MM.1S (cell line): ENCODE results near the gene FCER1G.
A peak's percentile ranks its signal among the peaks of the same experiment; 100 is the strongest.

Experiments
- DNase-seq: peaks from one replicate; pipeline ENCODE4 v3.0.0-alpha.2; 2015
- H2AFZ ChIP-seq: fragments of 300-600 bp; sonication (generic); 2 replicates; pipeline ENCODE4 v1.6.0; 2016; ENCODE audit warnings: antibody characterized with exemption, low read length
- H3F3A ChIP-seq: fragments of 300-600 bp; sonication (generic); 2 replicates; pipeline ENCODE4 v1.6.1; 2016; ENCODE audit warnings: mild to moderate bottlenecking, antibody characterized with exemption, low read length, moderate library complexity, mixed read lengths; ENCODE audit not compliant: insufficient read depth
- H3K27ac ChIP-seq: fragments of 300-600 bp; sonication (generic); 2 replicates; pipeline ENCODE4 v1.5.1; 2016; ENCODE audit warnings: mild to moderate bottlenecking, low read length
- H3K27me3 ChIP-seq: fragments of 300-600 bp; sonication (generic); replicated peaks from 2 replicates; pipeline ENCODE4 v1.6.0; 2016; ENCODE audit warnings: low read length; ENCODE audit not compliant: insufficient read depth
- H3K36me3 ChIP-seq: fragments of 300-600 bp; sonication (generic); replicated peaks from 2 replicates; pipeline ENCODE4 v1.6.1; 2016; ENCODE audit warnings: mild to moderate bottlenecking, low read length, mixed read lengths; ENCODE audit not compliant: insufficient read depth
- H3K4me1 ChIP-seq: fragments of 300-600 bp; sonication (generic); 2 replicates; pipeline ENCODE4 v1.6.1; 2016; ENCODE audit warnings: low read length, mixed read lengths
- H3K4me2 ChIP-seq: fragments of 300-600 bp; sonication (generic); 2 replicates; pipeline ENCODE4 v1.6.0; 2016; ENCODE audit warnings: low read depth, low read length
- H3K4me3 ChIP-seq: fragments of 300-600 bp; sonication (generic); 2 replicates; pipeline ENCODE4 v1.5.1; 2016; ENCODE audit warnings: low read length, mixed read lengths
- H3K79me2 ChIP-seq: fragments of 300-600 bp; sonication (generic); 2 replicates; pipeline ENCODE4 v1.6.1; 2016; ENCODE audit warnings: mixed run types, low read length, mixed read lengths
- H3K9ac ChIP-seq: fragments of 300-600 bp; sonication (generic); 2 replicates; pipeline ENCODE4 v1.6.1; 2016; ENCODE audit warnings: low read length, mixed read lengths
- H3K9me2 ChIP-seq: fragments of 300-600 bp; sonication (generic); replicated peaks from 2 replicates; pipeline ENCODE4 v1.6.1; 2016; ENCODE audit warnings: mild to moderate bottlenecking, low read length, mixed read lengths; ENCODE audit not compliant: insufficient read depth
- H3K9me3 ChIP-seq: fragments of 300-600 bp; sonication (generic); replicated peaks from 2 replicates; pipeline ENCODE4 v1.6.1; 2016; ENCODE audit warnings: mild to moderate bottlenecking, low read length, mixed read lengths; ENCODE audit not compliant: insufficient read depth
- H4K20me1 ChIP-seq: fragments of 300-600 bp; sonication (generic); 2 replicates; pipeline ENCODE4 v1.6.1; 2016; ENCODE audit warnings: mild to moderate bottlenecking, low read length, moderate library complexity, mixed read lengths; ENCODE audit not compliant: insufficient read depth
- EZH2 ChIP-seq: fragments of 300-600 bp; sonication (generic); optimal IDR thresholded peaks from 2 replicates; pipeline ENCODE3; 2017; ENCODE audit warnings: low read depth, mild to moderate bottlenecking, antibody characterized with exemption, low read length, mixed read lengths
- EZH2phosphoT487 ChIP-seq: fragments of 300-600 bp; sonication (generic); IDR thresholded peaks from 2 replicates; pipeline ENCODE4 v1.6.1; 2018; ENCODE audit warnings: antibody characterized with exemption, low read length
- TF ChIP-seq, protein P1 (sequence below): fragments of 300-600 bp; sonication (generic); IDR thresholded peaks from 2 replicates; pipeline ENCODE4 v1.5.1; 2016; ENCODE audit warnings: antibody characterized with exemption, low read length, mixed read lengths

FCER1G gene

DNA sequence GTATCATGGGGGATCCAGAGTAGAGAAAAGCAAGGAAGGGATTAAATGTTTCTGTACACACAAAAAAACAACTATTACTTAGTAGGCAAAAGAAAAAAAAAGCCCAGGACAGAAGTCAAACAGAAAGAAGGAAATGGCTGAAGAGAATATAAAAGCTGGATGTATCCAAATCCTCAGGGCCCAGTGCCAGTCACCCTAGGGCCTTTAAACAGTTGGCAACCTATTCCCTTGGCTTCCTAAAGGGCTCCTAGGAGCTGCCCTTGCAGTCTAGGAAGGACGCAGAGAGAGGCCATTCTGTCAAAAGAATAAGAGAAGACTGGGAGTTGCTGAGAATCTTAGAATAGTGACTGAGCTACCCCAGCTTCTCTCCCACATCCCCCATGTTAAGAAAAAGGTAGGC, 42.7 kb upstream of the FCER1G start:
- peaks cover 30% of the 10 kb centered on the region for H3K4me1 ChIP-seq
- no peak overlapping the region for H2AFZ ChIP-seq
- 0 out of 2 replicates have a peak, but pooled peaks cover 6% of the 10 kb centered on the region for H4K20me1 ChIP-seq
- no peak overlapping the region for H3K4me3 ChIP-seq
- peaks cover 47% of the 10 kb centered on the region for H3F3A ChIP-seq
- no peak overlapping the region for H3K27ac ChIP-seq
- TF ChIP-seq EZH2phosphoT487, result no peak
- TF ChIP-seq, protein P1, sequence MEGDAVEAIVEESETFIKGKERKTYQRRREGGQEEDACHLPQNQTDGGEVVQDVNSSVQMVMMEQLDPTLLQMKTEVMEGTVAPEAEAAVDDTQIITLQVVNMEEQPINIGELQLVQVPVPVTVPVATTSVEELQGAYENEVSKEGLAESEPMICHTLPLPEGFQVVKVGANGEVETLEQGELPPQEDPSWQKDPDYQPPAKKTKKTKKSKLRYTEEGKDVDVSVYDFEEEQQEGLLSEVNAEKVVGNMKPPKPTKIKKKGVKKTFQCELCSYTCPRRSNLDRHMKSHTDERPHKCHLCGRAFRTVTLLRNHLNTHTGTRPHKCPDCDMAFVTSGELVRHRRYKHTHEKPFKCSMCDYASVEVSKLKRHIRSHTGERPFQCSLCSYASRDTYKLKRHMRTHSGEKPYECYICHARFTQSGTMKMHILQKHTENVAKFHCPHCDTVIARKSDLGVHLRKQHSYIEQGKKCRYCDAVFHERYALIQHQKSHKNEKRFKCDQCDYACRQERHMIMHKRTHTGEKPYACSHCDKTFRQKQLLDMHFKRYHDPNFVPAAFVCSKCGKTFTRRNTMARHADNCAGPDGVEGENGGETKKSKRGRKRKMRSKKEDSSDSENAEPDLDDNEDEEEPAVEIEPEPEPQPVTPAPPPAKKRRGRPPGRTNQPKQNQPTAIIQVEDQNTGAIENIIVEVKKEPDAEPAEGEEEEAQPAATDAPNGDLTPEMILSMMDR, result no peak
- no peak for TF ChIP-seq EZH2
- H3K9me3 ChIP-seq, result no peaks in the 10 kb centered on the region
- H3K4me2 ChIP-seq, result no peak overlapping the region
- H3K9ac ChIP-seq, result no peak overlapping the region
- H3K79me2 ChIP-seq, result peaks cover 61% of the 10 kb centered on the region
- H3K9me2 ChIP-seq, result no peaks in the 10 kb centered on the region
- H3K27me3 ChIP-seq, result no peaks in the 10 kb centered on the region
- no peak for DNase-seq
- peaks cover 43% of the 10 kb centered on the region for H3K36me3 ChIP-seq

DNA sequence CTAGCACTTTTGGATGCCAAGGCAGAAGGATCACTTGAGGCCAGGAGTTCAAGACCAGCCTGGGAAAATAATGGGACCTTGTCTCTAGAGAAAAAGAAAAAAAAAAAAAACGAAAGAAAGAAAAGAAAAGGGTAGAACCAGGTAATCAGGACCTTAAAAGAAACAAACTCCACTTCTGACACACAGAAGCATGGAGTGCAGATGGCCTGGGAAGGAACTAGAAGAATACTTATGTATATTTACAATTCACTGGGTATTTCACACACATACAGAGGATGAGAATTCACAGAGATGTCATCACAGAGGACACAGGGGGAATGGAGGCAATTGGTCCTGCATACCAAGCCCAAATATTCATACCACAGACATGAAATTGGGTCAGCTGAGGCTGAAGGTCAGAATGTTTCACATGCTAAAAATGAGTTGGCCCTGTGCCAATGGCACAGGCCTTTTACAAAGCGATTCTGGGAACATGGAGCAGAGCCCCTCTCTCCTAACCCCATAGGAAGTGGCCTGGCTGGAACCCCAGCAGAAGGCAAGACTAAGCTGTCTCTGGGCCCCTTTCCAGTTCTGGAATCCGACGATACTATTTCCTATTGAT, 42.2 kb upstream of the FCER1G start:
- H3K27me3 ChIP-seq, result no peaks in the 10 kb centered on the region
- peaks cover 43% of the 10 kb centered on the region for H3K36me3 ChIP-seq

DNA sequence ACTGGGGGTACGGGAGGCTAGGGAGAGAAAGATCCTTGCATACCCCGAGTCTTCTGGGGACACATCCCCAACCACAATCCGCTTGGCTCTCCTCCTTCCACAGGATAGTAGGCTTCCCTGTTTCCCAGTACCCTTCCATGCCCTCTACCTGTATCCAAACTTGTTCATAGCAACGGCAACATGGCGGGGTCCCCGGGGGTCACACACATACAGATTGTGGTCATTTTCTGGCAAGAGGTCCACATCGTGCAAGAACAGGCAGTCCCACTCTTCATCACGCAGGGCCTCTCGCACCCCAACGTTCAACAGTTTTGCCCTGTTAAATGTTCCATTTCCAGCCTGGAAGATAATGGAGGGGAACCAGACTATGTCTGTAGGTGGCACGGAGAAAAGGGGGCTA, 41.4 kb upstream of the FCER1G start:
- DNase-seq, result no peak
- H3K9me2 ChIP-seq, result no peaks in the 10 kb centered on the region
- no peak overlapping the region for H2AFZ ChIP-seq
- peak overlapping the region; percentile 11; the same call in 1 of the 2 replicates for H3K4me2 ChIP-seq
- 0 out of 2 replicates have a peak, but pooled peaks cover 6% of the 10 kb centered on the region for H4K20me1 ChIP-seq
- no peak overlapping the region for H3K9ac ChIP-seq
- H3K4me3 ChIP-seq, result no peak overlapping the region
- H3F3A ChIP-seq, result peaks cover 53% of the 10 kb centered on the region
- TF ChIP-seq EZH2 (no peak), EZH2phosphoT487 (no peak)
- TF ChIP-seq, protein P1, result no peak
- H3K79me2 ChIP-seq, result peaks cover 62% of the 10 kb centered on the region
- no peaks in the 10 kb centered on the region for H3K9me3 ChIP-seq
- peak overlapping the region; percentile 4; the same call in 1 of the 2 replicates for H3K27ac ChIP-seq
- peaks cover 39% of the 10 kb centered on the region for H3K4me1 ChIP-seq
- peaks cover 43% of the 10 kb centered on the region for H3K36me3 ChIP-seq
- no peaks in the 10 kb centered on the region for H3K27me3 ChIP-seq

More for the DNA sequence above, 42.2 kb upstream of the FCER1G start:
- H3K4me3 ChIP-seq, result no peak overlapping the region
- TF ChIP-seq EZH2phosphoT487 (no peak), EZH2 (no peak)
- TF ChIP-seq, protein P1, result no peak
- 0 out of 2 replicates have a peak, but pooled peaks cover 6% of the 10 kb centered on the region for H4K20me1 ChIP-seq
- peaks cover 62% of the 10 kb centered on the region for H3K79me2 ChIP-seq
- no peaks in the 10 kb centered on the region for H3K9me2 ChIP-seq
- H3K27ac ChIP-seq, result peak overlapping the region; percentile 4; the same call in 1 of the 2 replicates
- peaks cover 50% of the 10 kb centered on the region for H3F3A ChIP-seq
- no peak overlapping the region; the same call in 1 of the 2 replicates for H3K9ac ChIP-seq
- H3K4me1 ChIP-seq, result peaks cover 35% of the 10 kb centered on the region
- no peaks in the 10 kb centered on the region for H3K9me3 ChIP-seq
- peak overlapping the region; percentile 11; the same call in 1 of the 2 replicates for H3K4me2 ChIP-seq
- H2AFZ ChIP-seq, result no peak overlapping the region
- no peak for DNase-seq
